ENCODE data around the gene RASSF3. TPM values are rescaled to one million over a fixed set of nuclear protein-coding genes. Genes with fewer than 3 reads are reported as not detected.
"Not testable (repeated sequence)": the region's sequence is repeated elsewhere in the genome, so short reads cannot be mapped to it uniquely, and the experiment has no call there.

Gene RASSF3
- polyA plus RNA-seq, 1 donor from 2014 or later, result 3.4 TPM

DNA sequence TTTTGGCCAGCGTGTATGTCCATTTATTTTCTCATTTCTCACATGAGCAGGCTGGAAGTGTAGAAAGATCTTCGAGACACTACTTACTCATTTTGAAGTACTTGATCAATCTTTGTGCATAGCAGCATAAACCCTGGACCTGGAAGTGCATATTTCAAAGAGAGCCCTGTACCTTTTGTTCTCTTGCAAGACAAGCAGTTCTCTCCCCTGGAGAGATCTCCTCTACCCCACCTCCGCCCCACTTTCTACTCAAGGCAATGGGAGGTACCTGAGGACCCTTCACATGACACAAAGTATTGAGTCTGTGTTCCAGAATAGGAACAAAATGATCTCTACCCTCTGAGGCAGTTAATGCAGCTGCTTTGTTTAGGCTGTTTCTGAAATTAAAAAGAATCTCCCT, 27.4 kb upstream of the RASSF3 start:
- no peak overlapping the region for H3K27ac Mint-ChIP-seq
- peaks cover 7% of the 10 kb centered on the region for H3K27me3 Mint-ChIP-seq
- peak overlapping the region in 1 of 4 donors; percentile 41 for H3K4me3 Mint-ChIP-seq
- H3K9me3 Mint-ChIP-seq, result no peaks in the 10 kb centered on the region
- peaks cover 9 to 13% (median 12%) of the 10 kb centered on the region in 3 donors for H3K4me1 Mint-ChIP-seq
- H3K36me3 Mint-ChIP-seq, result peaks cover 2% of the 10 kb centered on the region

DNA sequence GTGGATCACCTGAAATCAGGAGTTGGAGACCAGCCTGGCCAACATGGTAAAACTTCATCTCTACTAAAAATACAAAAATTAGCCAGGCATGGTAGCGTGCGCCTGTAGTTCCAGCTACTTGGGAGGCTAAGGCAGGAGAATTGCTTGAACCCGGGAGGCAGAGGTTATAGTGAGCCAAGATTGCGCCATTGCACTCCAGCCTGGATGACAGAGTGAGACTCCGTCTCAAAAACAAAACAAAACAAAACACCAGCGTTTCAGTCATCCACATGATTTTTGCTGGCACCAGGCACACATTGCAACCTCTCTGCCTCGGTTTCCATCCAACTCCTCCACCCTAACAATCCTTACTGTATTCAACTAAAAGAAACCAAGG, 26.9 kb upstream of the RASSF3 start:
- Mint-ChIP-seq H3K4me3 (peak overlapping the region in 1 of 4 donors; percentile 60), H3K4me1 (peaks cover 9 to 13% (median 12%) of the 10 kb centered on the region in 3 donors)
- not testable (repeated sequence) for H3K9me3 Mint-ChIP-seq, H3K27me3 Mint-ChIP-seq, H3K27ac Mint-ChIP-seq, H3K36me3 Mint-ChIP-seq

DNA sequence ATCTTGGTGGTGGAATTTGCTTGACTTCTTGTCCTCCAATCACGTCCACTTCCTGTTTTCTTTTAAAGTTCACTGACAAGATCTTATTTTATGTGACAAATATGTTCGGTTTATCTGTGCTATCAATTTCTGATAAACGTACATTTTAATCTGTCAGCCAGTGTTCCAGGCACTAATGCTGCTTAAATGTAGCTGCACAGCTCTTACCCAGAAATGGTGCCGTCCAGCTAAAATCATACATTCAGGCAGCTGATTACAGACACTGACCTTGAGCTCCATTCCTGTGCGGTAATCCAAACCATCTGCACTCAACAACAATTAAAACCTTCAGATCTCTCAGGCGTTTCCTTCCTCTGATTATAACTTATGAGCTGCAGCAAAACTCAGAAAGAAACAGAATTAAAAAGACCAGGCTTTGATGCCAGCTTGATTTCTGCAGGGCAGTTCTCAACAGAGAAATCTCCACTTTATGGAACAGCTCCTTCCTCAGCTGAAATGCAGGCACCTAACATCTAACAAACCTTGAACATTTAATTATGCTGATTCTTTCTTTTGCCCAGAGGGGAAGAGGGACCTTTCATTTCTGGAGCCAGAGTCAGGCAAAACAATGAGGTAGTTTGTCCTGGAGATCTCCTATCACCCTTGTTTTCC, 26.4 kb upstream of the RASSF3 start:
- Mint-ChIP-seq H3K9me3 (no peaks in the 10 kb centered on the region), H3K27me3 (peaks cover 7% of the 10 kb centered on the region), H3K4me1 (peaks cover 9 to 13% (median 12%) of the 10 kb centered on the region in 3 donors), H3K36me3 (peaks cover 2% of the 10 kb centered on the region), H3K4me3 (peak overlapping the region in 3 of 4 donors; percentile 41 to 69 (median 60)), H3K27ac (peak overlapping the region in 1 of 3 donors; percentile 52)

DNA sequence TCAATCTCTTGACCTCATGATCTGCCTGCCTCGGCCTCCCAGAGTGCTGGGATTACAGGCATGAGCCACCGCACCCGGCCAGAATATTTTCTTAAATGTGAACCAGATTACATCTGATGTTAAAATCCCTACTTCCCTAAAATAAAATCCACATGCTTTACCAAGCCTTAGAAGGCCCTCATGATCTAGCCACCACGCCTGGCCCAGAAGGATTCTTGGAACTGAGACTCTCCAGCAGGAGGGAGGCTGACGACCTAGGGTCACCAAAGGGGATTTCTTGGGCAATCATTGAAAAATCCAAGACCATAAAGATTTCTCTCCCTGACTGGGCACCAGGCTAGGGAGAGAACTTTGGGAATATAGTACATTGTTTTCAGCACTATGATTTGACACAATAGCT, 25.2 kb upstream of the RASSF3 start:
- Mint-ChIP-seq H3K4me1 (peaks cover 9 to 13% (median 12%) of the 10 kb centered on the region in 3 donors), H3K27me3 (peaks cover 7% of the 10 kb centered on the region), H3K9me3 (no peaks in the 10 kb centered on the region), H3K27ac (no peak overlapping the region), H3K4me3 (no peak overlapping the region), H3K36me3 (peaks cover 2% of the 10 kb centered on the region)

DNA sequence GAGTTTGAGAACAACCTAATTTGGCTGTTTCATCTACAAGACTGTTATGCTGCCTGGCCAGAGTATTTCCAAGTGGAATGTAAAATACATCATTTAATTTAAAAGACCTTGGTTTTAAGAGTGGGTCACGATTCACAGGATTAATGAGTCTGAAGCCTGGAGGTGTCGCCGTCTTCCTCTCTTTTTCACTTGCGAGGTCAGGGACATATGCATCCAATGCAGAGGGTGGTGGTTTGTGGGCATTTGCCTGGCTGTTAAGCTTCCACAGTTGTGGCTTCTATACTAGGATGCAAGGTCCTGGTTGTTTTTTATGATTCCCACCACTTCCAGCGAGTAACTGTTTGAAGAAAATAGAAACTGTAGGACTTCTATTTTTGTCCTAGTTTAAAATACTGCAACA, 22.8 kb upstream of the RASSF3 start:
- Mint-ChIP-seq H3K9me3 (no peaks in the 10 kb centered on the region), H3K27ac (no peak overlapping the region), H3K27me3 (peaks cover 5% of the 10 kb centered on the region), H3K4me3 (no peak overlapping the region), H3K4me1 (peaks cover 9 to 13% (median 12%) of the 10 kb centered on the region in 3 donors), H3K36me3 (peaks cover 2% of the 10 kb centered on the region)

DNA sequence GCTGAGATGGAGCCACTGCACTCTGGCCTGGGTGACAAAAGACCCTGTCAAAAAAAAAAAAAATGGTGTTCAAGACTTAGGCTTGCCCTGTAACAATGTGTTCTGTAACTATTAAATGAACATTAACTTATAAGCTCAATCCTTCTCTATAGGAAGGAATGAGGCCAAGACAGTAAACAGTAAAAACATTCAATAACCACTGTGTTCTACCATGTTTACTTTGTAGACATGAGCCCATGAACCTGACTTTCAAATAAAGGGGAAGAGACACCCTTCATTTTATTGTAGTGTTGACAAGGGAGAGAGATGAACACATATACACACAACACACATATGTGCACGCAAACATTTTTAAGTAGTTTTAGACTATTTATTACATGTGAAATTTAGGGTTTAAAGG, 20.1 kb upstream of the RASSF3 start:
- Mint-ChIP-seq H3K9me3 (no peaks in the 10 kb centered on the region), H3K36me3 (no peaks in the 10 kb centered on the region)

DNA sequence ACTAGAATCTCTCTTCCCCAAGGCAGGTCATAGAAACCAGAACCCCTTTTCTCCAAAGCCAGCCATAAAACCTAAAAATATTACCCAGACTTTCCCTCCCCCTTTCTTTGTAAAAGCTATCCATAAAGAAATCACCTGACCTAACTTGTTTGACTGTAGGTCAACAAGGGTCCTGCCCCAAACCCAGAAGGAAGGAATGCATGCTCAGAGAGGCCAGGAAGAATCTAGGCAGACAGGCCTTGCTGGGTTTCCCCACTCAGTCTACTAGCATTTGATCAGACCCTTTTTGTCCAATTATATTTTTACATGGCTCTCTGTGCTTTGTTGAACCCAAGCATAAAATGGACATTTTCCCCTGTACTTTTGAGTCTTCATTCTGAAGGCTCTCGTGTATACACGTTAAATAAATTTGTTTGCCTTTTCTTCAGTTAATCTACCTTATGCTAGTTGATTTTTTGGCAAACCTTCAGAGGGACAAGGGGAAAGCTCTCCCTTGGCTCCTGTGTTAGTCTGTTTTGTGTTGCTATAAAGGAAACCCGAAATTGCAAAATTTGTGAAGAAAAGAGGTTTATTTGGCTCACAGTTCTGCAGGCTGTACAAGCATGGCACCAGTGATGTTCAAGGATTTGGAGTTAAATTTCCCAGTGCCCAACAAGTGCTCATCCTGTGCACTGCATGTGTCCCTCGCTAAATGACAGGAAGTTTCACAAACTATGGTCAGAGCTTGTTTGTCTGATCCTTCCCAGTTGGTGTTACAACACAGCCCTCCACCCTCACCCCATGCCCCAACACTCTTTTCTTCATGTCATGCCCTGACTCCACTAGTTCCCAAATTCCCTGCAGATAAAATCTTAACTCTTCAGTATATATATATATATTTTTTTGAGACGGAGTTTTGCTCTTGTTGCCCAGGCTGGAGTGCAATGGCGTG, 14.2 kb upstream of the RASSF3 start:
- Mint-ChIP-seq H3K4me1 (peaks cover 0 to 7% (median 0%) of the 10 kb centered on the region in 3 donors), H3K27ac (peak overlapping the region in 1 of 3 donors; percentile 90), H3K36me3 (no peaks in the 10 kb centered on the region), H3K9me3 (no peaks in the 10 kb centered on the region), H3K4me3 (no peak overlapping the region), H3K27me3 (no peaks in the 10 kb centered on the region)

More for the DNA sequence above, 20.1 kb upstream of the RASSF3 start:
- Mint-ChIP-seq H3K4me1 (peaks cover 0 to 4% (median 2%) of the 10 kb centered on the region in 3 donors), H3K27ac (no peak overlapping the region), H3K4me3 (no peak overlapping the region), H3K27me3 (peaks cover under 1% of the 10 kb centered on the region)

DNA sequence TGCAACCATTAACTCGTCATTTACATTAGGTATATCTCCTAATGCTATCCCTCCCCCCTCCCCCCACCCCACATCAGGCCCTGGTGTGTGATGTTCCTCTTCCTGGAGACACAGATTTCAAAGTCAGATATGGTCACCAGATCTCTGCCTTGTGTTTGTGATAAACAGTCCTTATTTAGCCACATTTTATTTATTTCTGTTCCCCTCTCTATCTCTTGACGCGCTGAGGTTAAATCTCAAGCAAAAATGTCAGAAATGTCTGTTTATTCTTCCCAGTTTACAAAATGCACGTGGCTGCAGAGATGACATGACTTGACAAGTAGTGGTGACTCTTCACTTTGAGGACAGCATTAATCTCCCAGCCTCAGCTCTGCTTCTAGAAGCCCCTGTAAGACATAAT, 11.5 kb upstream of the RASSF3 start:
- Mint-ChIP-seq H3K27ac (no peak overlapping the region), H3K4me1 (peaks cover 0 to 7% (median 0%) of the 10 kb centered on the region in 3 donors), H3K4me3 (no peak overlapping the region), H3K36me3 (peaks cover 2% of the 10 kb centered on the region), H3K9me3 (no peaks in the 10 kb centered on the region), H3K27me3 (no peaks in the 10 kb centered on the region)

DNA sequence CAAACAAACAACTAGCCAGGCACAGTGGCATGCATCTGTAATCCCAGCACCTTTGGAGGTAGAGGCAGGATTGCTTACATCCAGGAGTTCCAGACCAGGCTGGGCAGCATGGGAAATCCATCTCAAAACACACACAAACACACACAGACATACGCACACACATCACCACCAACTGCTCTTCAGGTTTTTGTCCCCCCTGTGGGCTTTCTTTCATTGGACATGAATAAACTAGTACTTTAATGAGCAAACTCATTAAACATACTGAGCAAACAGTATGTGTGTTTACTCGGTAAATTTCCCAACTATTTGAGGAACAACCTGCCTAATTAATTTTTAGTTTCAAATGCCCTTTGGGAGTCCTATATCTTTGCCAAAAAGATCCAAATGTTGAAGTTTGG, 10.1 kb upstream of the RASSF3 start:
- Mint-ChIP-seq H3K4me3 (no peak overlapping the region), H3K4me1 (peaks cover 0 to 5% (median 0%) of the 10 kb centered on the region in 3 donors), H3K27ac (no peak overlapping the region), H3K9me3 (no peaks in the 10 kb centered on the region), H3K36me3 (peaks cover 2% of the 10 kb centered on the region), H3K27me3 (no peaks in the 10 kb centered on the region)

DNA sequence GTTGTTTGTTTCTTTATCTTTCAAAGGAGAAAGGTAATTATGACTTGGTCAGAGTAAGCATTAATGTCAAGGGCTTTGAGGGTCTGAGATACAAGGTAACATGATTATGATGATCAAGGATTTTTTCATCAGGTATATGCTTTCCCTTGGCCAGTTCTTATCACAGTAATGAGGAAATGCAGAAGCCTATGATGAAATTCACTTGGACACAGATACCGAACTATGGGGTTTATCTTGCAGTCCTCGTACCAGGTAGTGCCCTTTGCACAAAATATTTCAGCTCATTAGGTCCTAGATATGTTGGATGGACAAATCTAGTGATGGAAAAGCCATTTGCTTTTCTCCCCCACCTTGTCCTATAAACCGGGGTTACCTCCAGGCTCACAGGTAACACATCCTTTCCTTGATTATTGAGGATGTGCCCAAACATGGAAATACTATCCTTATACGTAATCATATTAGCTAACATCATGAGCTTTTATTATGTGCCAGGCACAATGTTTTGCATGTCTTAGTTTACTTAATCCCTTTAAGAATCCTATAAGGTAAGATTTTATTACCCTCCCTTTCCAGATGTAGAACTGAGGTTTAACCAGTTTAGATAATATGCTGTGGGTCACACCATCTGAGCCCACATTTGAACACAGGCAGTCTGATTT, 7.0 kb upstream of the RASSF3 start:
- Mint-ChIP-seq H3K4me3 (no peak overlapping the region), H3K27me3 (no peaks in the 10 kb centered on the region), H3K27ac (no peak overlapping the region), H3K36me3 (peaks cover 2% of the 10 kb centered on the region), H3K4me1 (peaks cover 0 to 2% (median 0%) of the 10 kb centered on the region in 3 donors), H3K9me3 (no peaks in the 10 kb centered on the region)

DNA sequence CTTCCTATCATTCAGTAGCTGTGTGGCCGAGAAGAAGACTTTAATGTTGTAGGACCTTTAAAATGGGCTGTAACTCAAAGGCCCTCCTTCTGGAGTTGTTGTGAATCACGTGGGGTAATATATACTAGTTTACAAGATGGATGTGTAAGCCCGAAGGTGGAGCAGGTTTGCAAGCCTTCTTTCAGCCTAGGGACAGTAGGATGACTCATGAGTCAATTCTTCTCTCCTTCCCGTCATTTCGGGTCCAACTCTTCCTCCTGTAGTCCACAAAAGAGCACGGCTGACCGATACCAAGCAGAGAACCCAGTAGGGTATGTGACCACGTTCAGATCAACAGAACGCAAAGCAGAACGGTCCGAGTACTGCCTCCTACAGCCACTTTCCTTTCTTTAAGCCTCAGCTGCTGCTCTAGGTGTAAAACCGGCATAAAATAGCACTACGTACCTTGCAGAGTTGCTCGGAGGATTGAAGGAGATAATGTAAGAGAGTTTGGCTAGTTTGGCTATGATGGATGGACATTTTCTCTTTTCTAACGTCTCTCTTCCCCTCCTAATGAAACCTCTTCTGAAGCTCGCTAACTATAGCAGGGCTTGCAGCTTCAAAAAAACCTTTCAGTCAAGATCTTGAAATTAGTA, 1.3 kb upstream of the RASSF3 start:
- H3K27ac Mint-ChIP-seq, result peak overlapping the region; percentile 81 to 98 (median 89)
- H3K36me3 Mint-ChIP-seq, result peaks cover 2% of the 10 kb centered on the region
- peak overlapping the region; percentile 84 to 97 (median 95) for H3K4me3 Mint-ChIP-seq
- no peaks in the 10 kb centered on the region for H3K9me3 Mint-ChIP-seq
- H3K27me3 Mint-ChIP-seq, result no peaks in the 10 kb centered on the region
- peaks cover 19 to 24% (median 20%) of the 10 kb centered on the region in 3 donors for H3K4me1 Mint-ChIP-seq

DNA sequence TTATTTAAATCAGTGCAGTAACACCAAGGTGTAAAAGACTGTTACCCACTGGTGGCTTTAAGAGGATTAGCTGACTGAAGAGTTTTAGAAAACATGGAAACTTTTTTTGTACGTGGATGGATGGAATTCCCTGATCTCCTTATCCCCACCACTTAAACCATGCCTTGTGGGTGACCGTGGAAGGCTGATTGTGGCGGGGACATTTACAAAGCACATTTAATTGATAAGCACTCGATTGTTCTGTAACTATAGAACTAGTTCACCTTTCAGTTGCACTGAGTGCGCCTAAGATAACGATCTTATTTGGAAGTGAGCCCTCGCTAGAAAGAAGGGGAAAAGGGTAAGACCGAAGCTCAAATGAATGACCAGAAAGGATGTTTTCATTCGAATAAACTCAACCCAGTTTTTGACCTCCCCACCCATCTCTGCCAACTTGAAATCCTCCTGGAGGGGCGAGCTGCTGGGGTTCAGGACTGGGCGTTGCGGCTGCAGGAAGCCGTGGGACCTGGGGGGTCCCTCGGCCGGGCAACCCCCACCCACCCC, 688 bp upstream of the RASSF3 start:
- no peaks in the 10 kb centered on the region for H3K9me3 Mint-ChIP-seq
- H3K27ac Mint-ChIP-seq, result peak overlapping the region; percentile 81 to 98 (median 89)
- H3K4me1 Mint-ChIP-seq, result peaks cover 21 to 26% (median 22%) of the 10 kb centered on the region in 3 donors
- H3K36me3 Mint-ChIP-seq, result peaks cover 2% of the 10 kb centered on the region
- H3K27me3 Mint-ChIP-seq, result no peaks in the 10 kb centered on the region
- peak overlapping the region; percentile 84 to 97 (median 95) for H3K4me3 Mint-ChIP-seq

DNA sequence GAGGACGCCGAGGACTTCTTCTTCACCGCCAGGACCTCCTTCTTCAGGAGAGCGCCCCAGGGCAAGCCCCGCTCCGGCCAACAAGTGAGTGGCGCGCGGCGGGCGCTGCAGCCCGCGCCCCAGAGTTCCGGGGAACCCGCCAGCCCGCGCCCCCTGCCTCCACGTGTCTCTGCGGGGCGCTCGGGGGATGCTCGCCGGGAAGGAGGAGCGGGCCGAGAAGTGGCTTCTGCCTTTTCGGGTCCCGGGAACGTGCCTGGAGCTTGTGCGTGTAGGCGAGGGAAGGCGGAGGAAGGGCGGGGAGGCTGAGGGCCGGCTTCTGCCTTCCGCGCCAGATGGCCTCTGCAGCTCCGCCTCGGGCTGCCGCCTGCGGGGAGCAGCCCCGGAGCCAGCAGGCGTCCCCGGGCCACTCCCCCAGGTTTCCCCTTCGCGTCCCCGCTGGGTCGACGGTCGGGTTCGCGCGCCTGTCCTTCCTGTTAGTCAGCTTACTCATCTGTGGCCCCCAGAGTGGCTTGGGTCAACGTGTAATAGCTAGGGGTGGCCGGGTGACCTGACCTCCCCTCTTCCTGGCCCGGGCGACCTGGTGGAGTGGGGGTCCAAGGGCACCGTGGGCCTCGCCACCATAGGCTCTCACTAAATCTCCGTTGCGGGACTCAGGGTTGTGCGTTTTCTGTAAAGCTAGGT, 505 bp downstream of the RASSF3 start:
- Mint-ChIP-seq H3K27ac (peak overlapping the region; percentile 74 to 99 (median 95)), H3K4me1 (peaks cover 29 to 34% (median 30%) of the 10 kb centered on the region in 3 donors), H3K9me3 (no peaks in the 10 kb centered on the region), H3K36me3 (peaks cover 2% of the 10 kb centered on the region), H3K4me3 (peak overlapping the region; percentile 89 to 99 (median 96)), H3K27me3 (no peaks in the 10 kb centered on the region)

Measured in IgD-negative memory B cell (primary cell).